NCI-H446 (cell line): ENCODE data around the gene ABCA6.
"Not testable (repeated sequence)": the region's sequence is repeated elsewhere in the genome, so short reads cannot be mapped to it uniquely, and the experiment has no call there.

ENCODE experiments used
- DNase-seq, 2 experiments: peaks; one replicate each; lab custom pipeline; 2025; lab: John Stamatoyannopoulos, UW

ABCA6 gene, protein sequence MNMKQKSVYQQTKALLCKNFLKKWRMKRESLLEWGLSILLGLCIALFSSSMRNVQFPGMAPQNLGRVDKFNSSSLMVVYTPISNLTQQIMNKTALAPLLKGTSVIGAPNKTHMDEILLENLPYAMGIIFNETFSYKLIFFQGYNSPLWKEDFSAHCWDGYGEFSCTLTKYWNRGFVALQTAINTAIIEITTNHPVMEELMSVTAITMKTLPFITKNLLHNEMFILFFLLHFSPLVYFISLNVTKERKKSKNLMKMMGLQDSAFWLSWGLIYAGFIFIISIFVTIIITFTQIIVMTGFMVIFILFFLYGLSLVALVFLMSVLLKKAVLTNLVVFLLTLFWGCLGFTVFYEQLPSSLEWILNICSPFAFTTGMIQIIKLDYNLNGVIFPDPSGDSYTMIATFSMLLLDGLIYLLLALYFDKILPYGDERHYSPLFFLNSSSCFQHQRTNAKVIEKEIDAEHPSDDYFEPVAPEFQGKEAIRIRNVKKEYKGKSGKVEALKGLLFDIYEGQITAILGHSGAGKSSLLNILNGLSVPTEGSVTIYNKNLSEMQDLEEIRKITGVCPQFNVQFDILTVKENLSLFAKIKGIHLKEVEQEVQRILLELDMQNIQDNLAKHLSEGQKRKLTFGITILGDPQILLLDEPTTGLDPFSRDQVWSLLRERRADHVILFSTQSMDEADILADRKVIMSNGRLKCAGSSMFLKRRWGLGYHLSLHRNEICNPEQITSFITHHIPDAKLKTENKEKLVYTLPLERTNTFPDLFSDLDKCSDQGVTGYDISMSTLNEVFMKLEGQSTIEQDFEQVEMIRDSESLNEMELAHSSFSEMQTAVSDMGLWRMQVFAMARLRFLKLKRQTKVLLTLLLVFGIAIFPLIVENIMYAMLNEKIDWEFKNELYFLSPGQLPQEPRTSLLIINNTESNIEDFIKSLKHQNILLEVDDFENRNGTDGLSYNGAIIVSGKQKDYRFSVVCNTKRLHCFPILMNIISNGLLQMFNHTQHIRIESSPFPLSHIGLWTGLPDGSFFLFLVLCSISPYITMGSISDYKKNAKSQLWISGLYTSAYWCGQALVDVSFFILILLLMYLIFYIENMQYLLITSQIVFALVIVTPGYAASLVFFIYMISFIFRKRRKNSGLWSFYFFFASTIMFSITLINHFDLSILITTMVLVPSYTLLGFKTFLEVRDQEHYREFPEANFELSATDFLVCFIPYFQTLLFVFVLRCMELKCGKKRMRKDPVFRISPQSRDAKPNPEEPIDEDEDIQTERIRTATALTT (N-terminal part only)

DNA sequence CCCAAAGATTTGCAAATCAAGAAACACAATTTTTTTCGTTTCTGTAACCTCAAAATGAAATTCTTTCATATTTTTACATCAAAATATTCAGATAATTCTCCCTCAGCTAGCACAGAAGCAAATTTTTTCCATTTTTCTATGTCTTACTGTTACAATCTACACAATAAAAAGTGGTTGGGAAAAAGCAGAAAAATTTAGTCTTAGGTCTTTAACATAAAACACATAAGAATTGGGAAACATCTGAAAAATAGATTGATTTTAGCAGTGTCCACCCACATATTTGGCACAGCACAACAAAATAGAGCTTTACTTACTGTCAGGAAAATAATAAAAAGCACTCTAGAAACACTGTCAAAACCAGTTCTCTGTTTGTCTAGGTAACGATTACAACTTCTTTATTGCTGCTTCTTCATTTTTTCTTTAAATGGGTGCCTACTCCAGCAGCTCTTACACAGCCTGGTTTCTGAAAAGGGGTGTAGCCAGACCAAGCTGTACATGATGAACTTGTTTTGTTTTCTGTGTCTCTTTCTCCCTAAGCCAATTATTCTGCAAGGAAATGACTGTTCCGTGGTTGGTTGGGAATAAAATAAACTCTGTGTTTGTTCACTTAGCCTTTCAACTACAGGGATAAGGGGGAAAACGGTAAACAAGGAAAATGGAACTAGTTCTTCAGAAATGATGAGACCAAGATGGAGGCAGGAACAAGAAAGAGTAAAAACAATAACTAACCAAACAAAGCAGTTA lies at the start of gene ABCA6:
Gene ABCA6 (minus strand): TSS at position 465 of the 744 bp plus-strand sequence. CDS start 1,192 bp downstream, outside the sequence.
- DNase-seq: no peak

GRCh38 chr17:69188796-69189195 lies 47.1 kb upstream of the ABCA6 start:
- no peak for DNase-seq

GRCh38 chr17:69188064-69188463 lies 46.4 kb upstream of the ABCA6 start:
- DNase-seq: no peak

DNA sequence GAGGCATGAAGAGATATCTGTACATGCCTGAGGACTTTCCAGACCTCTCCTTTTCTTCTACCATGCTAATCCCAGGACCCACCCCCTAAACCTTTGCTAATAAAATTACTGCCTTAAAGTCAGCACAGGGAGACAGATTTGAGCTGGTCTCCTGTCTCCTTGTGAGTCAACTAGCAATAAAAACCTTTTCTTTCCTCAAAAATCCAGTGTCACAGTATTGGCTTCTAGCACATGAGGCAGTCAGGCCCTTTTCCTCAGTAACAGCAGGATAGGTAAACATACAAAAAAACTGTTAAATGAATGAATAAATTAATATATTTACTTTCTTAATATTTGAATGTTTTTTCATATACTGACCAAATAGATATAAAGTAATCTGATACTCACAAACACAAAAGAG lies 45.6 kb upstream of the ABCA6 start:
- no peak for DNase-seq

DNA sequence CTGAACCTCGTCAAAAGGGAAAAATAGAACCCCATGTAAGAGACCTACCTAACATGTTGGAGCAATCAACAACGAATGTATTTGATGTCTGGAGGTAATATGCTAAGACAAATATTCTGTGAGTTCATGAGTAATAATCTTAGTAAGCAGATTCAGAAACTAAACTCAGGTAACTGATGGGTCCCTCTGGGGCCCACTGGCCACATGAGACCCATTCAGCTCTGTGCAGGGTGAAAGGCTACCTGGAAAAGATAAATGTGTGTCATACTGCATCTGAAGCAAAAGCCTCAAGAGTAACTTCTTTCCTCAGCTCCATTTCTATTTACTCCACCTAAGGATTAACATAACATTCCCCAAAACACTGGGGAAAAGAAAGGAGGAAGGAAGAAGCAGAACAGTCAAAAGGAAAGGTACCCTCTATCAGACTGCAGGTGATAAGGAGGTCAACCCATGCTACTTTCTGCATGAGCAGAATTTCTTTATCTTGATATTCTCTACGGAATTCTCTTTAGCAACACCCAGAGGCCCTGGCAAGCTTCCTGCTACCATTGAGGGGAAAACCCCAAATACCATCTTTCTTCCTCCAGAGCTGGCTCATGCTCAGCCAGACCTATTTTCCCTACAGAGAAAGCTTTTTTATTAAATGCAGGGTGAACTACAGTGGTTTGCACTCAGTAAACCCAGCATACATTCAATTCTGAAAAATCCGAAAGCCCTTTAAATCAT lies 37.7 kb upstream of the ABCA6 start:
- DNase-seq: no peak

DNA sequence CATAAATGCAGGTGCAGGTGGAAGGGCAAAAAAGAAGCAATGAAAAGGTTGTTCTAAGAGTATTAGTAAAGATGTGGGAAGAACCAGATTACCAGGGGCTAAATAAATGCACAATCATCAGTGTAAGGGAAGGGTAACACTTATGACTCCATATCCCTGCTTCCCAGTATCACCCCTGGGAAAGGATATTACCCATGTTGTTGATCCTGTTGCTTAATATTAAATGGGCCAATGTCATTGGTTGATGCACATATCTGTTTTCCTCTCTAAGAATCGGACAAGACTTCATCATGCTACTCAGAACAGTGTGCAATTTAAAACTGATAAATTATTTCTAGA lies 34.7 kb upstream of the ABCA6 start:
- no peak for DNase-seq

DNA sequence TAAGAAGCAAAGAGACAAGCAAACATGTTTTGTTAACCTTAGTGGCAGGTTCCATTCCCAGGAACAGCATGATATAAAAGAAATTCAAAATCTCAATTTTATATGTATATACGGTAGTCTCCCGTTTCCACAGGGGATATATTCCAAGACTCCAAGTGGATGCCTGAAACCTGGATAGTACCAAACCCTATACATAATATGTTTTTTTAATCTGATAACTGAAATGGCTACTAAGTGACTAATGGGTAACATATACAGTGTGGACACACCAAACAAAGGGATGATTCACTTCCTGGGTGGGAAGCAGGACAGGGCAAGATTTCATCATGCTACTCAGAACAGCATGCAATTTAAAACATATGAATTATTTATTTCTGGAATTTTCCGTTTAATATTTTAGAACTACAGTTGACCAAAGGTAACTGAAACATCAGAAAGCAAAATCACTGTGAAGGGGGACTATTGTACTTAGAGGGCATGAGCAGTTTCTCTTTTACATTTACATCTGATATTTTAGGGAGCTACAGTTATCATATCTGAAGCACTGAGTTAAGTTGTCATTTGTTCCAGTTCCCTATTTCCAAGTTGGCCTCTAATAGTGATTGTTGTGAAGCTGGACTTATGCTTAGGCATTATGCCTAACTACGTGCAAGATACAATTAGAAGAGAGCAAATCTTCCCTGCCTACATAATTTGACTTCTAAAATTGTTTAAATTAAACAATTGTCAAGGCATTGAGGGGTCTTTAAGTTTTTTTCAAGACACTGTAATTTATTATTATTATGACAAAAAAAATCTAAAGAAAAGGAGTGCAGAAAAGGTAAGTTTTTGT lies 34.1 kb upstream of the ABCA6 start:
- no peak for DNase-seq

GRCh38 chr17:69175262-69175624 lies 33.5 kb upstream of the ABCA6 start:
- no peak for DNase-seq

- DNase-seq: no peak
Measured at GRCh38 chr17:69173118-69173517, 31.4 kb upstream of the ABCA6 start.

GRCh38 chr17:69170377-69170776 lies 28.7 kb upstream of the ABCA6 start:
- DNase-seq: no peak

DNA sequence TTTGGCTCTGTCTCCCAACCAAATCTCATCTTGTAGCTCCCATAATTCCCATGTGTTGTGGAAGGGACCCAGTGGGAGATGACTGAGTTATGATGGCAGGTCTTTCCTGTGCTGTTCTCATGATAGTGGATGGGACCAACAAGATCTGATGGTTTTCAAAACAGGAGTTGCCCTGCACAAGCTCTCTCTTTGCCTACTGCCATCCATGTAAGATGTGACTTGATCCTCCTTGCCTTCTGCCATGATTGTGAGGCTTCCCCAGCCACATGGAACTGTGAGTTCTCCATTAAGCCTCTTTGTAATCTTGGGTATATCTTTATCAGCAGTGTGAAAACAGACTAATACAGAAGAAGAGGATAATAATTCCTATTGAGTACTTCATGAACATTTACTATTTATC lies 26.9 kb upstream of the ABCA6 start:
- not testable (repeated sequence) for DNase-seq

DNA sequence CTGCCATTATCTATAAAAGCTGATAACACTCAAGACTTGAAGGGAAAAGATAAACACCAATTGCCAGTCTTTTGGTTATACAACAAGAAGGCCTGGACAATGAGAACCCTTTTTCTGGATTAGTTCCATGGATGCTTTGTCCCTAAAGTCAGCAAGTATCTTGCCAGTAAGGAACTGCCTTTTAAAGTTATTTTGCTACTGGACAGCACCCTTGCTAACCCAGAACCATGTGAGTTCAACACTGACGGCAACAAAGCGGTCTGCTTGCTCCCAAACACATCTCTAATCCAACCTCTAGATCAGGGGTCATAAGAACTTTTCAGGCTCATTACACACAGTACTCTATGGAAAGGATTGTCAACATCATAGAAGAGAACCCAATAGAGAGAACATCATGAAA lies 25.3 kb upstream of the ABCA6 start:
- DNase-seq: no peak

DNA sequence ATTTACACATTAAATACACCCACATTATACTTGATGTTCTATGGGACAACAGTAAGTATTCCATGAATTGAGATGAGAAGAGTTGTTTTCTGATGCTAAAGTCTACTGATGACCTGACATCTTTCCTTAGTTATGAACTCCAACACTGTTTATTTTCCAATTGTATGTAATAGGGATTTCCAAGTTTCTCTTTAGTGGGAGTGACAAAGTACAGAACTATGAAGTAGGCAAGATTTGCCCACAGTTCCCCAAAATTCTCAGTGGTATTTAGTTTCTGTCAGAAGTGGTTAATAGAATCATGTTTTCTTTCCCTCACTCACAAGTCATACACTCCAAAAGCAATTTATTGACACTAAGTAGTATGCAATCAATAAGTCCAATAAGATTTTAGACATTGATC lies 22.5 kb upstream of the ABCA6 start:
- DNase-seq: no peak

DNA sequence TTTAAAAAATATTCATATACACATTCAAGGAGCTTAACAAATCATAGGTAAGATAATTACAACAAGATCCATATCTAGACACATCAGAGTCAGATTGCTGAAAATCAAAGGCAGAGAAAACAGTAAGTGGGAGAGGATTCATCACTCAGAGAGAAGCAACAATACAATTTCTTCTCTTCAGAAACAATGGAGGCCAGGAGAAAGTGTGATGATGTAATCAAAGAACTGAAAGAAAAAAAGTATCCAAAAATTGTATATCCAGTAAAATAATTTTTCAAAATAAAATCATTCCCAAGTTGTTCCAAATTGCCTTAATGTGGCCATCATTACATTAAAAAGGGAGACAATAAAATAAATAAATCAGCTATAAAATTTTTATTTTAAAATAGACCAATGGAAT lies 17.7 kb upstream of the ABCA6 start:
- DNase-seq: no peak

DNA sequence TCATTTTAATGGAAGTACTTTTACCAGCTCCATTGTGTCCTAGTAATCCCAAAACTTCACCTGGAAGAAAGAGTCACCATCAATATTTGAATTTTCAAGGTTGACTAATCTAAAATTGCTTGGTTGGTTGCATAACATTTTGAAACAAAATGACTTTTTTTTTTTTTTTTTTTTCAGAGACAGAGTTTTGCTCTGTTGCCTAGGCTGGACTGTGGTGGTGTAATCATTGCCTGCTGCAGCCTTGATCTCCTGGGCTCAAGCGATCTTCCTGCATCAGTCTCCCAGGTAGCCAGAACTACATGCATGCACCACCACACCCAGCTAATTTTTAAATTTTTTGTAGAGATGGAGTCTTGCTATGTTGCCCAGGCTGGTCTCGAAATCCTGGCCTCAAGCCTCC lies 12.6 kb upstream of the ABCA6 start:
- no peak for DNase-seq

DNA sequence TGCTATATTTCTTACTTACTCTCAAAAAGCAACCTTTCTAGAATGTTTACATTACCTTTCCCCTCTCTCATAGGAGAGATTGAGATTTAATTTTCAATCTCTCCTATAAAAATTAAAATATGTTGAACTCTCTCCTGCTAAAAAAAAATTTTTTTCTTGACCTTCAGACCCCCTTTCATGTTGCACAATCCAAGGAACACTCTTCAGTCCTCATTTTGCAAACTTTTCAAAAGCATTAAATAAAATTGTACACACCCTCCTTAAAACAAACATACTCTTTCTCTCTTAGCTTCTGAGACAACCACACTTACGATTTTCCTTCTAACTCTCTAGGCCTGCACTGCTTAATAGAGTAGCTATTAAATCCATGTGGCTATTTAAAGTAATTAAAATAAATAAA lies 8.6 kb upstream of the ABCA6 start:
- DNase-seq: no peak

GRCh38 chr17:69147460-69147859 lies 5.8 kb upstream of the ABCA6 start:
- DNase-seq: no peak

DNA sequence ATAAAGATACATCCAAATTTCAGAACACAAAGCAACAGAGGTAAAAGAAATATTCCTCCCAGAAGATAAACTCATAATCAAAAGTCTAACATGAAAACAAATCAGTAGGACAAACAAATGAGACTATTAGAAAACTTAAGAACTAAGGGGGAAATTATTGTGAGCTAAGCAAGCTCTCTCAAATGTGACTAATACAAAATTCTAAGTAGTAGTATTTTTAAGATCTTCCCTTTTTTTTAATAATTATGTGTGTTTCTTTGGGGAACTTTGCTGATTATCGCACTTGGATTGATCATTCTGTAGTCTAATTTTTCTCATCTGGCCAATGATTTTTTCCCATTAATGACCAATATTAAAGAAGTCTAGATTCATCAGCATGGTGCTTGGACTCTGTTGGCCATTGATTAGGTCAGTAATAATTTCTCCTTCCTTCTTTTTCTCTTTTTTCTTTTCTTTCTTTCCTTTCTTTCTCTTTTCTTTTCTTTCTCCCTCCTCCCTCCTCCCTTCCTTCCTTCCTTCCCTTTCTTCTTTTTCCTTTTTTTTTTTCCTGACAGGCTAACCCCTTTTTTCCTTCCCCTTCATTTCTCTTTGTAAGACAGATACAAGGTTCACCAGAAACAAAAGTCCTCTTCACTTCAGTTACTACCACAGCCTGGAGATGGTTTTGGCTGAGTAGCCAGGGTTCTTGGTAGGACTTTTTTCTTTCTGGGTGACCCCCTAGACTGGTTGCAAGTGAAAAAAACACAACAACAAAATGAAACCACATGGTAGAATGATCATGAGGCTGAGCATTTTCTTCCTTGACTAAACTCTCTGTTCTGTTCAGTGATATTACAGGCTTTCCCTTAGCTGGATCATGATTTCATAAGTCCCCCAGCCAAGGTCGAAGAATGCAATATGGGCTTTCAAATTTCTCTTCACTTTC lies 2.9 kb upstream of the ABCA6 start:
- no peak for DNase-seq

DNA sequence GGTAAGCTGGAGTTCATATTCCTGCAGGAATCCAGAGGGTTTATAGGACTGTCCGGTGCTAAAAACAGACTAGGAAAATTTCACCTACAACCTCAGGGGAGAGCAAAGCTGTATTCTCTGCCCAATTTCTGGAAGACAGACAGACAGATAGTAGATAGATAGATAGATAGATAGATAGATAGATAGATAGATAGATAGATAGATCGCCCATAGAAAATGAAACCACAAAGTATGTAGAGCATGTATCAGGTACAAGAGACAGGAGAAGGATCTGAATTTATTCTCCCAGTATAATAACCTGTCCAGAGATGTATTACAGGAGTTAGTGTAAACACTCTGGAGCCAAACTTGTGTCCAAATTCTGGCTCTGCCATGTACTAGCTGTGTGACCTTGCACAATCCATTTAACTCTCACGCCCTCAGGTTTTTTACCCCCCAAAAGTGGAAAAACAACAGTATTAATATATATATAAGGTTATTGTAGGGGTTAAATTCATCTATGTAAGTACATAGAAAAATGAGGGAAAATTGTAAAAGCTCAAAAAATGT lies 2.1 kb upstream of the ABCA6 start:
- DNase-seq: no peak
